ENCODE results near the gene DCP2. TPM values are rescaled to one million over a fixed set of nuclear protein-coding genes. Genes with fewer than 3 reads are reported as not detected.
"Not testable (repeated sequence)": the region's sequence is repeated elsewhere in the genome, so short reads cannot be mapped to it uniquely, and the experiment has no call there.

Gene DCP2
- total RNA-seq, 5 donors from 2014 or later (not counting 1 experiment from before 2014, with no cell fraction given), result 68.6 to 88.5 (median 71.9) TPM

DNA sequence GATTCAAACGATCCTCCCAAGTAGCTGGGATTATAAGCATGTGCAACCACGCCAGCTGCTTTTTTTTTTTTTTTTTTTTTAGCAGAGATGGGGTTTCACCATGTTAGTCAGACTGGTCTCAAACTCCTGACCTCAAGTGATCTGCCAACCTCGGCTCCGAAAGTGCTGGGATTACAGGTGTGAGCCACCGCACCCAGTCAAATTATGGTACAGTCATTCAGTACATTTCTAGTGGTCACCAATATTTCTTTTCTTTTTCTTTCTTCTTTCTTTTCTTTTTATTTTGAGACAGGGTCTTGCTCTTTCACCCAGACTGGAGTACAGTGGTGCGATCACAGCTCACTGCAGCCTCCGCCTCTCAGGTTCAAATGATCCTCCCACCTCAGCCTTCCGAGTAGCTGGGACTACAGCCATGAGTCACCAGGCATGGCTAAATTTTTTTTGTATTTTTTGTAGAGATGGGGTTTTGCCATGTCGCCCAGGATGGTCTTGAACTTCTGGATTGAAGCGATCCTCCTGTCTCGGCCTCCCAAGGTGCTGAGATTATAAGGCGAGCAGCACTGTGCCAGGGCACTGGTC is 25.4 kb upstream of the DCP2 start:
- ChIA-PET CTCF (interaction anchor here in 1 of 2 donors (0.6 kb wide), 1 partner anchor 266 kb away, joined by 3 read pairs; no protein-coding TSS in a partner anchor), POLR2A (interaction anchor here (0.6 kb wide), 2 partner anchors 31 to 254 kb away, joined by 8 to 10 read pairs; no protein-coding TSS in a partner anchor)
- no peaks in the 10 kb centered on the region for H3K9me3 Mint-ChIP-seq
- no peak overlapping the region for H3K27ac Mint-ChIP-seq
- Histone ChIP-seq H3K4me3 (ENCODE audit: control insufficient read depth in 1 of 2, extremely low read depth in 1 of 2, low read length in 1 of 2) (no peak overlapping the region), H3K9me3 (no peaks in the 10 kb centered on the region), H3K27me3 (replicated peaks in 1 of 2; ENCODE audit: control insufficient read depth in 2 of 2, extremely low read depth in 1 of 2, insufficient read depth in 2 of 2, low read length in 1 of 2) (peaks cover 0 to 5% of the 10 kb centered on the region in 2 experiments), H3K27ac (ENCODE audit: low read length) (no peak overlapping the region), H3K4me1 (ENCODE audit: control insufficient read depth in 1 of 2, extremely low read depth in 1 of 2, insufficient read depth in 2 of 2, low read length in 2 of 2) (no peaks in the 10 kb centered on the region), H3K36me3 (ENCODE audit: control insufficient read depth in 2 of 2, extremely low read depth in 1 of 2, insufficient read depth in 1 of 2, low read length in 1 of 2) (no peaks in the 10 kb centered on the region)
- H3K4me1 Mint-ChIP-seq, result peaks cover 5 to 7% (median 5%) of the 10 kb centered on the region in 3 donors
- H3K36me3 Mint-ChIP-seq, result no peaks in the 10 kb centered on the region
- no peak overlapping the region for H3K4me3 Mint-ChIP-seq
- DNase-seq (no peak), ATAC-seq (replicated peaks in 1 of 4) (no peak)
- no peaks in the 10 kb centered on the region for H3K27me3 Mint-ChIP-seq
- 50% methylated on average over 7 of the region's 12 CpGs for WGBS (ENCODE audit: insufficient coverage)

DNA sequence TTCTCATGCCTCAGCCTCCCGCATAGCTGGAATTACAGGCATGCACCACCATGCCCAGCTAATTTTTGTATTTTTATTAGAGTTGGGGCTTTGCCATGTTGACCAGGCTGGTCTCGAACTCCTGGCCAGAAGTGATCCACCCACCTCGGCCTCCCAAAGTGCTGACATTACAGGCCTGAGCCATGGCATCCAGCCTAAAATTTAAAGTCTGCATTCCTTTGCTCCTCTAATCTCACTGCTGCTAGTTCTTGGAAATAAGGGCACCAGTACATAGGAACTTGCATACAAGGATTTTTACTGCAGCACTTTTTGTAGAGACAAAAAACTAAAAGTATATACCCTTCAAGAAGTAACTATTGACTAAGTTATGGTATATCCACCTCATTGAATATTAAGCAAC is 20.0 kb upstream of the DCP2 start:
- no CpG with 5 or more reads among the region's 3 CpGs for WGBS (ENCODE audit: insufficient coverage)
- H3K9me3 Mint-ChIP-seq, result no peaks in the 10 kb centered on the region
- Histone ChIP-seq H3K27ac (ENCODE audit: low read length) (no peak overlapping the region), H3K36me3 (ENCODE audit: control insufficient read depth in 2 of 2, extremely low read depth in 1 of 2, insufficient read depth in 1 of 2, low read length in 1 of 2) (no peaks in the 10 kb centered on the region), H3K9me3 (no peaks in the 10 kb centered on the region), H3K27me3 (replicated peaks in 1 of 2; ENCODE audit: control insufficient read depth in 2 of 2, extremely low read depth in 1 of 2, insufficient read depth in 2 of 2, low read length in 1 of 2) (no peaks in the 10 kb centered on the region), H3K4me1 (ENCODE audit: control insufficient read depth in 1 of 2, extremely low read depth in 1 of 2, insufficient read depth in 2 of 2, low read length in 2 of 2) (no peaks in the 10 kb centered on the region), H3K4me3 (ENCODE audit: control insufficient read depth in 1 of 2, extremely low read depth in 1 of 2, low read length in 1 of 2) (no peak overlapping the region)
- no peak for ATAC-seq (replicated peaks in 1 of 4)
- H3K4me1 Mint-ChIP-seq, result peaks cover 4 to 13% (median 10%) of the 10 kb centered on the region in 3 donors
- H3K27me3 Mint-ChIP-seq, result no peaks in the 10 kb centered on the region
- DNase-seq, result no peak
- no peaks in the 10 kb centered on the region for H3K36me3 Mint-ChIP-seq
- POLR2A ChIA-PET, result no interaction called here
- no peak overlapping the region for H3K27ac Mint-ChIP-seq
- no peak overlapping the region for H3K4me3 Mint-ChIP-seq
- CTCF ChIA-PET, result interaction anchor here in 1 of 2 donors (0.6 kb wide), 1 partner anchor 32 kb away, joined by 4 read pairs; no protein-coding TSS in a partner anchor

DNA sequence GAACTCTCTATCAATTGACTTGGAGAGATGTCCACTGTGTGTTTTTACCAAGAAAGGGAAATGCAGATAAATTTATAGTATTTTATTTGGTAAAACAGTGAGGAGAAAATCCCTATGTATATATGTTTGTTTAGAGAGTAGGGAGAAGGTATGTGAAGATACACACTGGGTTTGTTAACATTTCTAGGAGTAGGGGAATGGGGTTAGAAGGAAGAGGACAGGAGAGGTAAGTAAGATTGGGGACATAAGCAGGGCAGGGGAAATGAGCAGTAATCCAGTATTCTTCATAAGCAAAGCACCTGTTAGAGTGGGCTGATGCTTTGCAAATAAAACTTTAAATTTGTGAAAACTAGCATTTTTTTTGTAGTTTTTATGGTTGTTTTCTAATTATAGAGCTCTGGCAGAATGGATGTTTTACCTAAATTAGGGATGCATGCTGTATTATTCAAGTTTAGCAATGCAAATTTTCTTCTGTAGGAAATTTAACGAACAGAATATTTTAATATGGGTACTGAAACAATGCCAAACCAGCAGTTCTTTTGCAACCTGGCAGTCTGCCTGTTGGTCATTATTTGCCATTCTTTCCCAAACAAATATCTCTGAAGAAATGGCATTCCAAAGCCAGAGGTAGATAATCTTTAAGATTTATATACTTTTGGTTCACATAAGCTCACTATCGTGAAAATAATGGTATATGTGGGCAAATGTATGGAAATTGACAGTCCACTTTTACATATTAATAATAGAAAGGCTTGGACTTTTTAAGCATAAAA is 19.4 kb upstream of the DCP2 start:
- H3K27ac Mint-ChIP-seq, result no peak overlapping the region
- no peaks in the 10 kb centered on the region for H3K9me3 Mint-ChIP-seq
- no peaks in the 10 kb centered on the region for H3K27me3 Mint-ChIP-seq
- H3K4me3 Mint-ChIP-seq, result no peak overlapping the region
- CTCF ChIA-PET, result interaction anchor here in 1 of 2 donors (0.6 kb wide), 1 partner anchor 33 kb away, joined by 4 read pairs; no protein-coding TSS in a partner anchor
- WGBS (ENCODE audit: insufficient coverage), result no CpG with 5 or more reads among the region's 2 CpGs
- H3K4me1 Mint-ChIP-seq, result peaks cover 4 to 13% (median 10%) of the 10 kb centered on the region in 3 donors
- ATAC-seq (replicated peaks in 1 of 4) (no peak), DNase-seq (no peak)
- Histone ChIP-seq H3K9me3 (no peaks in the 10 kb centered on the region), H3K4me3 (ENCODE audit: control insufficient read depth in 1 of 2, extremely low read depth in 1 of 2, low read length in 1 of 2) (no peak overlapping the region), H3K27me3 (replicated peaks in 1 of 2; ENCODE audit: control insufficient read depth in 2 of 2, extremely low read depth in 1 of 2, insufficient read depth in 2 of 2, low read length in 1 of 2) (no peaks in the 10 kb centered on the region), H3K27ac (ENCODE audit: low read length) (no peak overlapping the region), H3K4me1 (ENCODE audit: control insufficient read depth in 1 of 2, extremely low read depth in 1 of 2, insufficient read depth in 2 of 2, low read length in 2 of 2) (no peaks in the 10 kb centered on the region), H3K36me3 (ENCODE audit: control insufficient read depth in 2 of 2, extremely low read depth in 1 of 2, insufficient read depth in 1 of 2, low read length in 1 of 2) (no peaks in the 10 kb centered on the region)
- H3K36me3 Mint-ChIP-seq, result no peaks in the 10 kb centered on the region
- POLR2A ChIA-PET, result no interaction called here

DNA sequence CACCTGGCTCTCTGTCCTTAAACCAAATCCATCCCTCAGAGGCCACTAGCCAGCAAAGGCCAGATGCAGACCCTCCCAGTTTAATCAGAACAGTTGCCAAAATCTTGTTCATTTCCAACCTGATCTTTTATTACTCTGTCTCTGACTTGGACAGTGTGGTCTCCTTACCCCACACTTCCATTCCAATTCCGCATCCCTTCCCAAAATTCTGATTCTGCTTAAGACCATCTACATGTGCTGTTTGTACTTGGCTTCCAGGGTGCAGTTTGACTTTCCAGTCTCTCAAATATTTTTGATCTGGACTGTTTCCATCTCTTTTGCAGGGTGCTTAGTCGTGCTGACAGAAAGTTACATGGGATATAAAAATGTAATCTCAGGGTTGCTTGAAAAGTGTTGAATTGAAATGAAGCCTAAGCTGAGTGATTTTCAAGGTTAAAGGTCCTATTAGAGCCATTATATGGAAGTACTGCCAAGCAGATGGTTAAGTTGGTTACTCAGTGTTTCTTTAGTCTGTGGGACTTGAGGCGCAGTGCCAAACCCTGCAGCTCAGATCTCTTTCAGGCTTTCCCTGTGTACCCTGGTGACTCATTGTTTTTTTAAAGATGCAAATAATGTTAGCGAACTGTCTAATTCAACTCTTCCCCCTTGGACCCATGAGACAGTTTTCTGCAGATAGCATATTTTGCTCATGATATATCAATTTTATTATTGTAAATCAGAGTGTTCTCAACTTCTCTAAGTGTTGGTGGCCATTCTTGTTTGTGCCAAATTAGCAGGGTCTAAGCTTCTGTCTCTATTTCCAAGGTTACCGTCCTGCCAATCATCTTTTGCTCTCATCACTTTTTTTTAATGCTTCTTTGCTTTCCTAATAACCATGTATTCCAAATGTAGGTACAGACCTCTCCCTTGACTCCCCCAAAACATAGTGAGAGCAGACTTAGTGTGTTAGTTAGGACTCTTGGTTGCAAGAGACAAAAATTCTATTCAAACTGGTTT is 18.2 kb upstream of the DCP2 start:
- WGBS (ENCODE audit: insufficient coverage), result 93% methylated on average over 3 of the region's 5 CpGs
- no peaks in the 10 kb centered on the region for H3K27me3 Mint-ChIP-seq
- ATAC-seq (replicated peaks in 1 of 4), result peak in 3 of 4 experiments; percentile 38 to 52 (median 52)

DNA sequence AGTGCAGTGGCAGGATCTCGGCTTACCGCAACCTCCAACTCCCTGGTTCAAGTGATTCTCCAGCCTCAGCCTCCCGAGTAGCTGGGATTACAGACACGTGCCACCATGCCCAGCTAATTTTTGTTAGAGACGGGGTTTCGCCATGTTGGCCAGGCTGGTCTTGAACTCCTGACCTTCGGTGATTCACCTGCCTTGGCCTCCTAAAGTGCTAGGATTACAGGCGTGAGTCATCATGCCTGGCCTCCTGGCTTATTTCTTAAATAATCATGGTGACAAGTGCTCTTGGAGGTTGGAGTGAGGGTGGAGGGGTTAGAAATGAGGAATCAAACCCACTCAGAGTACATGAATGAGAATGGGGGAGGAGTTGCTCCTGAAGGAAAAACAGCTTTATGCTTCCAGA is 16.7 kb upstream of the DCP2 start:
- ChIA-PET CTCF (interaction anchor here (0.6 to 1.4 kb wide), 3 partner anchors 10 to 87 kb away, joined by 3 to 4 read pairs (median 3); no protein-coding TSS in a partner anchor), POLR2A (interaction anchor here in 1 of 2 donors (0.9 kb wide), 1 partner anchor 8 kb away, joined by 6 read pairs; no protein-coding TSS in a partner anchor)
- ATAC-seq (replicated peaks in 1 of 4); H3K4me1 ChIP-seq (ENCODE audit: control insufficient read depth in 1 of 2, extremely low read depth in 1 of 2, insufficient read depth in 2 of 2, low read length in 2 of 2); H3K27ac ChIP-seq (ENCODE audit: low read length); H3K36me3 Mint-ChIP-seq; H3K27ac Mint-ChIP-seq; H3K9me3 ChIP-seq; DNase-seq; H3K4me3 ChIP-seq (ENCODE audit: control insufficient read depth in 1 of 2, extremely low read depth in 1 of 2, low read length in 1 of 2); H3K9me3 Mint-ChIP-seq; H3K36me3 ChIP-seq (ENCODE audit: control insufficient read depth in 2 of 2, extremely low read depth in 1 of 2, insufficient read depth in 1 of 2, low read length in 1 of 2); H3K4me3 Mint-ChIP-seq; H3K27me3 Mint-ChIP-seq; H3K27me3 ChIP-seq (replicated peaks in 1 of 2; ENCODE audit: control insufficient read depth in 2 of 2, extremely low read depth in 1 of 2, insufficient read depth in 2 of 2, low read length in 1 of 2): not testable (repeated sequence)
- H3K4me1 Mint-ChIP-seq, result peaks cover 11 to 29% (median 23%) of the 10 kb centered on the region in 3 donors
- WGBS (ENCODE audit: insufficient coverage), result 96% methylated on average over 8 of the region's 8 CpGs

More for the DNA sequence above, 18.2 kb upstream of the DCP2 start:
- no peaks in the 10 kb centered on the region for H3K36me3 ChIP-seq (ENCODE audit: control insufficient read depth in 2 of 2, extremely low read depth in 1 of 2, insufficient read depth in 1 of 2, low read length in 1 of 2)
- no peaks in the 10 kb centered on the region for H3K4me1 ChIP-seq (ENCODE audit: control insufficient read depth in 1 of 2, extremely low read depth in 1 of 2, insufficient read depth in 2 of 2, low read length in 2 of 2)
- H3K4me3 ChIP-seq (ENCODE audit: control insufficient read depth in 1 of 2, extremely low read depth in 1 of 2, low read length in 1 of 2), result no peak overlapping the region
- no peaks in the 10 kb centered on the region for H3K9me3 ChIP-seq
- ChIA-PET POLR2A (no interaction called here), CTCF (interaction anchor here (0.6 kb wide), 3 partner anchors 15 to 391 kb away, joined by 3 read pairs; no protein-coding TSS in a partner anchor)
- no peak for DNase-seq
- no peak overlapping the region for H3K4me3 Mint-ChIP-seq
- H3K27me3 ChIP-seq (replicated peaks in 1 of 2; ENCODE audit: control insufficient read depth in 2 of 2, extremely low read depth in 1 of 2, insufficient read depth in 2 of 2, low read length in 1 of 2), result no peaks in the 10 kb centered on the region
- H3K9me3 Mint-ChIP-seq, result no peaks in the 10 kb centered on the region
- H3K27ac ChIP-seq (ENCODE audit: low read length), result no peak overlapping the region
- peaks cover 4 to 20% (median 16%) of the 10 kb centered on the region in 3 donors for H3K4me1 Mint-ChIP-seq
- peak overlapping the region in 1 of 2 donors; percentile 28 for H3K27ac Mint-ChIP-seq
- no peaks in the 10 kb centered on the region for H3K36me3 Mint-ChIP-seq
